Panc1 (cell line): ENCODE measurements around the gene ABCA8. TPM values are rescaled to one million over a fixed set of nuclear protein-coding genes. Genes with fewer than 3 reads are reported as not detected.

ENCODE experiments used
- ATAC-seq: fragments of 200-7000 bp; cut with Tn5 transposase; 2 replicates; pipeline ENCODE4 v1.9.1; 2020; ENCODE audit warnings: mild to moderate bottlenecking, moderate library complexity
- BruUV-seq: library from RNA; stranded (reverse); fragments of 400-500 nt; replicated peaks from 2 replicates; lab custom pipeline; 2021; lab: Mats Ljungman, UMichigan
- CTCF ChIA-PET: fragments of 300-600 bp; sonication (Branson Sonifier 250); formaldehyde crosslinking; loops from one replicate; lab custom pipeline; 2022; ENCODE audit warnings: antibody characterized with exemption; lab: Charles Lee
- POLR2A ChIA-PET: fragments of 300-600 bp; sonication (Branson Sonifier 250); formaldehyde crosslinking; loops from one replicate; lab custom pipeline; 2022; ENCODE audit warnings: antibody characterized with exemption; lab: Charles Lee
- DNase-seq: peaks from one replicate; pipeline ENCODE4 v3.0.0-alpha.2; 2010; ENCODE audit warnings: low read depth, low spot score
- H3K27ac ChIP-seq: 2 replicates; pipeline ENCODE4 v1.5.1; 2011; ENCODE audit warnings: mild to moderate bottlenecking, low read length, inconsistent platforms
- H3K27me3 ChIP-seq: fragments of 200-500 bp; sonication (Bioruptor generic); 2 replicates; pipeline ENCODE4 v1.6.0; 2014; ENCODE audit warnings: low read length, inconsistent platforms; ENCODE audit not compliant: control insufficient read depth, insufficient read depth
- H3K36me3 ChIP-seq: fragments of 200-500 bp; sonication (Bioruptor generic); 2 replicates; pipeline ENCODE4 v1.5.1; 2014; ENCODE audit warnings: inconsistent platforms, mild to moderate bottlenecking, low read length, moderate library complexity; ENCODE audit not compliant: control insufficient read depth, insufficient read depth
- H3K4me1 ChIP-seq: 2 replicates; pipeline ENCODE4 v1.5.1; 2011; ENCODE audit warnings: inconsistent platforms, mild to moderate bottlenecking, low read length, moderate library complexity; ENCODE audit not compliant: control insufficient read depth, insufficient read depth
- H3K4me3 ChIP-seq, 2 experiments: 2 replicates each; pipeline ENCODE4 v1.5.1; 2011 to 2012; ENCODE audit warnings: low read depth in 2 of 2, low read length in 2 of 2, mild to moderate bottlenecking in 2 of 2, inconsistent platforms in 1 of 2, moderate library complexity in 1 of 2
- H3K9me3 ChIP-seq: fragments of 200-500 bp; sonication (Bioruptor generic); 2 replicates; pipeline ENCODE4 v1.5.1; 2014; ENCODE audit warnings: low read depth, mild to moderate bottlenecking, inconsistent platforms, low read length, moderate library complexity; ENCODE audit not compliant: control insufficient read depth, insufficient read depth
- CTCF ChIP-seq: fragments of 450-650 bp; IDR thresholded peaks from 2 replicates; pipeline ENCODE4 v1.5.1; 2017; ENCODE audit warnings: mild to moderate bottlenecking
- POLR2AphosphoS5 ChIP-seq: IDR thresholded peaks from 2 replicates; pipeline ENCODE4 v1.6.1; 2012; ENCODE audit warnings: mild to moderate bottlenecking, low read depth, low read length, moderate library complexity
- SIN3A ChIP-seq: IDR thresholded peaks from 2 replicates; pipeline ENCODE4 v1.6.1; 2012; ENCODE audit warnings: low read depth, mild to moderate bottlenecking, low read length, moderate library complexity, borderline replicate concordance; ENCODE audit not compliant: insufficient read depth
- TCF7L2 ChIP-seq: IDR thresholded peaks from 2 replicates; pipeline ENCODE4 v1.6.1; 2011; ENCODE audit warnings: mild to moderate bottlenecking, low read depth, low read length, inconsistent platforms
- in situ Hi-C: cut with HindIII; loops from 2 replicates; pipeline ENCODE4 v1.10.0; 2016; ENCODE audit warnings: low sequenced_read_pairs, low pct_unique_long_range_greater_than_20kb
- intact Hi-C: fragments of 100-400 bp; cut with micrococcal nuclease; formaldehyde crosslinking; loops from one replicate; pipeline ENCODE4 v1.10.0; 2022; ENCODE audit not compliant: unreplicated experiment
- total RNA-seq: library from RNA; stranded (reverse); gene quantifications from one replicate; pipeline ENCODE4 v1.2.1, GENCODE V29; 2021; ENCODE audit not compliant: unreplicated experiment
- TF ChIP-seq, protein P1 (sequence below), 2 experiments: IDR thresholded peaks; 2 replicates each; pipeline ENCODE4 v1.6.1; 2011 to 2012; ENCODE audit warnings: low read depth in 2 of 2, control low read depth in 1 of 2, low read length in 1 of 2, mild to moderate bottlenecking in 1 of 2, moderate library complexity in 1 of 2; ENCODE audit not compliant: insufficient read depth in 1 of 2

ABCA8 gene
- total RNA-seq, 1 experiment from 2014 or later: 0.23 TPM

- BruUV-seq: no TSS peak
- no peak overlapping the region for H3K4me3 ChIP-seq
- ChIA-PET POLR2A (no interaction called here), CTCF (no interaction called here)
- no peak overlapping the region for H3K27ac ChIP-seq
- no peaks in the 10 kb centered on the region for H3K27me3 ChIP-seq
- H3K36me3 ChIP-seq: no peaks in the 10 kb centered on the region
- intact Hi-C loops: no loop called here
- no peaks in the 10 kb centered on the region for H3K4me1 ChIP-seq
- TF ChIP-seq, protein P1, sequence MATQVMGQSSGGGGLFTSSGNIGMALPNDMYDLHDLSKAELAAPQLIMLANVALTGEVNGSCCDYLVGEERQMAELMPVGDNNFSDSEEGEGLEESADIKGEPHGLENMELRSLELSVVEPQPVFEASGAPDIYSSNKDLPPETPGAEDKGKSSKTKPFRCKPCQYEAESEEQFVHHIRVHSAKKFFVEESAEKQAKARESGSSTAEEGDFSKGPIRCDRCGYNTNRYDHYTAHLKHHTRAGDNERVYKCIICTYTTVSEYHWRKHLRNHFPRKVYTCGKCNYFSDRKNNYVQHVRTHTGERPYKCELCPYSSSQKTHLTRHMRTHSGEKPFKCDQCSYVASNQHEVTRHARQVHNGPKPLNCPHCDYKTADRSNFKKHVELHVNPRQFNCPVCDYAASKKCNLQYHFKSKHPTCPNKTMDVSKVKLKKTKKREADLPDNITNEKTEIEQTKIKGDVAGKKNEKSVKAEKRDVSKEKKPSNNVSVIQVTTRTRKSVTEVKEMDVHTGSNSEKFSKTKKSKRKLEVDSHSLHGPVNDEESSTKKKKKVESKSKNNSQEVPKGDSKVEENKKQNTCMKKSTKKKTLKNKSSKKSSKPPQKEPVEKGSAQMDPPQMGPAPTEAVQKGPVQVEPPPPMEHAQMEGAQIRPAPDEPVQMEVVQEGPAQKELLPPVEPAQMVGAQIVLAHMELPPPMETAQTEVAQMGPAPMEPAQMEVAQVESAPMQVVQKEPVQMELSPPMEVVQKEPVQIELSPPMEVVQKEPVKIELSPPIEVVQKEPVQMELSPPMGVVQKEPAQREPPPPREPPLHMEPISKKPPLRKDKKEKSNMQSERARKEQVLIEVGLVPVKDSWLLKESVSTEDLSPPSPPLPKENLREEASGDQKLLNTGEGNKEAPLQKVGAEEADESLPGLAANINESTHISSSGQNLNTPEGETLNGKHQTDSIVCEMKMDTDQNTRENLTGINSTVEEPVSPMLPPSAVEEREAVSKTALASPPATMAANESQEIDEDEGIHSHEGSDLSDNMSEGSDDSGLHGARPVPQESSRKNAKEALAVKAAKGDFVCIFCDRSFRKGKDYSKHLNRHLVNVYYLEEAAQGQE (IDR thresholded peaks at IDR 0.05; ENCODE audit: insufficient read depth in 1 of 2, low read depth in 2 of 2, low read length in 1 of 2): no peak
- TF ChIP-seq SIN3A (no peak), TCF7L2 (no peak), CTCF (no peak), POLR2AphosphoS5 (no peak)
- ATAC-seq: no peak
- DNase-seq: no peak
- in situ Hi-C loops: no loop called here
- H3K9me3 ChIP-seq: no peaks in the 10 kb centered on the region
These were observed 120.8 kb downstream of the ABCA8 start for GRCh38 chr17:68834328-68834836.

GRCh38 chr17:68832109-68832802, 122.9 kb downstream of the ABCA8 start:
- DNase-seq (no peak), ATAC-seq (no peak)
- TF ChIP-seq SIN3A: no peak
- TF ChIP-seq POLR2AphosphoS5: no peak
- TF ChIP-seq CTCF: no peak
- TF ChIP-seq, protein P1 (IDR thresholded peaks at IDR 0.05; ENCODE audit: insufficient read depth in 1 of 2, low read depth in 2 of 2, low read length in 1 of 2): no peak
- TF ChIP-seq TCF7L2: no peak
- ChIA-PET CTCF (no interaction called here), POLR2A (no interaction called here)
- Histone ChIP-seq H3K4me1 (no peaks in the 10 kb centered on the region), H3K27me3 (no peaks in the 10 kb centered on the region), H3K36me3 (no peaks in the 10 kb centered on the region), H3K27ac (no peak overlapping the region), H3K4me3 (no peak overlapping the region), H3K9me3 (no peaks in the 10 kb centered on the region)
- no TSS peak for BruUV-seq
- in situ Hi-C loops (no loop called here), intact Hi-C loops (no loop called here)
